Measurements from ENCODE around the gene IL17REL.

The IL17REL gene

DNA sequence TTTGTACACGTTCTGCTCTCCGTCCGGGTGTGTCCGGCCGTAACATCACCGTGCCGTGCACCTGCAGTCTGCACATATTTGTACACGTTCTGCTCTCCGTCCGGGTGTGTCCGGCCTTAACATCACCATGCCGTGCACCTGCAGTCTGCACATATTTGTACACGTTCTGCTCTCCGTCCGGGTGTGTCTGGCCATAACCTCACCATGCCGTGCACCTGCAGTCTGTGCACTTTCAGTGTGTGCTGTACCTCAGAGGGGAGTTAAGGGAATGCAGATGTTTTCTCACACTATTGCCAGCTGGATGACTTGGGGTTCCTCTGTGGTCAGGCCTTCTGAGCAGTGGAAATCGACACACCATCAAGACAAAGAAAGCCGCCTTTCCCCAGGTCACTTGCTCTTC lies 41.3 kb upstream of the IL17REL start:
- peaks cover 2% of the 10 kb centered on the region in 2 donors for H3K4me1 ChIP-seq (ENCODE audit: control insufficient read depth in 2 of 2, insufficient read depth in 1 of 2, low read depth in 1 of 2, low read length in 2 of 2)
- peaks cover 0 to 5% of the 10 kb centered on the region in 2 donors for H3K9me3 ChIP-seq (replicated peaks in 1 of 2; ENCODE audit: control insufficient read depth in 2 of 2, insufficient read depth in 1 of 2, low read depth in 1 of 2, low read length in 2 of 2)
- no peaks in the 10 kb centered on the region for H3K36me3 ChIP-seq (replicated peaks in 1 of 2; ENCODE audit: control insufficient read depth in 2 of 2, insufficient read depth in 2 of 2, low read length in 2 of 2)
- no peak overlapping the region for H3K4me2 ChIP-seq (ENCODE audit: insufficient read depth, low read length, poor library complexity, severe bottlenecking)
- H2BK15ac ChIP-seq (ENCODE audit: low read length) = no peak overlapping the region
- no peak overlapping the region for H2AFZ ChIP-seq (ENCODE audit: low read length)
- H3K4me3 ChIP-seq (ENCODE audit: low read length in 2 of 2) = no peak overlapping the region
- no peak for DNase-seq (ENCODE audit: low spot score)
- H2AK5ac ChIP-seq (ENCODE audit: low read depth, low read length) = no peak overlapping the region
- peaks cover 0 to 8% (median 0%) of the 10 kb centered on the region in 3 experiments for H3K27me3 ChIP-seq (ENCODE audit: control insufficient read depth in 3 of 3, insufficient read depth in 3 of 3, low read depth in 1 of 3, low read length in 3 of 3)
- H2BK12ac ChIP-seq (ENCODE audit: low read length) = no peak overlapping the region
- no peak overlapping the region for H3K23ac ChIP-seq (ENCODE audit: low read depth, low read length, poor library complexity)
- no peak overlapping the region for H2BK5ac ChIP-seq (ENCODE audit: low read length)
- H3K18ac ChIP-seq (ENCODE audit: low read length) = no peak overlapping the region
- peaks cover 2% of the 10 kb centered on the region for H3K79me1 ChIP-seq (ENCODE audit: low read depth, low read length)
- no peak overlapping the region for H3K14ac ChIP-seq (ENCODE audit: low read length)
- H3K4ac ChIP-seq (ENCODE audit: low read length) = no peak overlapping the region
- H3K27ac ChIP-seq (replicated peaks; ENCODE audit: low read length) = no peak overlapping the region
- no peak overlapping the region for H4K8ac ChIP-seq (ENCODE audit: low read depth, low read length)
- no peak overlapping the region for H2BK120ac ChIP-seq (ENCODE audit: low read depth, low read length)
- WGBS, 2 donors (ENCODE audit: extremely low coverage in 2 of 2, insufficient read length in 2 of 2, insufficient replicate concordance in 1 of 2) = no CpG with 5 or more reads among the region's 18 CpGs
- H4K91ac ChIP-seq (ENCODE audit: low read depth, low read length, poor library complexity) = no peak overlapping the region
- no peak overlapping the region for H3K9ac ChIP-seq (ENCODE audit: low read depth, low read length, poor library complexity)

GRCh38 chr22:50051930-50052329 lies 39.4 kb upstream of the IL17REL start:
- Histone ChIP-seq H2BK120ac (ENCODE audit: low read depth, low read length) (no peak overlapping the region), H3K4ac (ENCODE audit: low read length) (no peak overlapping the region), H2BK15ac (ENCODE audit: low read length) (no peak overlapping the region), H3K23ac (ENCODE audit: low read depth, low read length, poor library complexity) (no peak overlapping the region), H3K79me1 (ENCODE audit: low read depth, low read length) (peaks cover 2% of the 10 kb centered on the region), H3K36me3 (replicated peaks in 1 of 2; ENCODE audit: control insufficient read depth in 2 of 2, insufficient read depth in 2 of 2, low read length in 2 of 2) (no peaks in the 10 kb centered on the region), H2BK12ac (ENCODE audit: low read length) (no peak overlapping the region), H2BK5ac (ENCODE audit: low read length) (no peak overlapping the region), H3K9ac (ENCODE audit: low read depth, low read length, poor library complexity) (no peak overlapping the region), H4K91ac (ENCODE audit: low read depth, low read length, poor library complexity) (no peak overlapping the region), H3K18ac (ENCODE audit: low read length) (peak overlapping the region; percentile 64), H3K4me2 (ENCODE audit: insufficient read depth, low read length, poor library complexity, severe bottlenecking) (no peak overlapping the region), H2AFZ (ENCODE audit: low read length) (no peak overlapping the region), H3K9me3 (replicated peaks in 1 of 2; ENCODE audit: control insufficient read depth in 2 of 2, insufficient read depth in 1 of 2, low read depth in 1 of 2, low read length in 2 of 2) (peaks cover 0 to 5% of the 10 kb centered on the region in 2 donors), H3K27ac (replicated peaks; ENCODE audit: low read length) (no peak overlapping the region), H3K4me3 (ENCODE audit: low read length in 2 of 2) (no peak overlapping the region), H3K27me3 (ENCODE audit: control insufficient read depth in 3 of 3, insufficient read depth in 3 of 3, low read depth in 1 of 3, low read length in 3 of 3) (peaks cover 0 to 7% (median 0%) of the 10 kb centered on the region in 3 experiments), H3K4me1 (ENCODE audit: control insufficient read depth in 2 of 2, insufficient read depth in 1 of 2, low read depth in 1 of 2, low read length in 2 of 2) (peaks cover 0 to 2% of the 10 kb centered on the region in 2 donors), H2AK5ac (ENCODE audit: low read depth, low read length) (peak overlapping the region; percentile 45), H4K8ac (ENCODE audit: low read depth, low read length) (no peak overlapping the region), H3K14ac (ENCODE audit: low read length) (no peak overlapping the region)
- DNase-seq (ENCODE audit: low spot score) = no peak
- no CpG with 5 or more reads among the region's 18 CpGs for WGBS, 2 donors (ENCODE audit: extremely low coverage in 2 of 2, insufficient read length in 2 of 2, insufficient replicate concordance in 1 of 2)

- Histone ChIP-seq H2BK120ac (ENCODE audit: low read depth, low read length) (no peak overlapping the region), H3K4ac (ENCODE audit: low read length) (peak overlapping the region; percentile 37), H3K4me3 (ENCODE audit: low read length in 2 of 2) (no peak overlapping the region), H3K9me3 (replicated peaks in 1 of 2; ENCODE audit: control insufficient read depth in 2 of 2, insufficient read depth in 1 of 2, low read depth in 1 of 2, low read length in 2 of 2) (peaks cover 0 to 5% of the 10 kb centered on the region in 2 donors), H2BK5ac (ENCODE audit: low read length) (no peak overlapping the region), H3K79me1 (ENCODE audit: low read depth, low read length) (peaks cover 4% of the 10 kb centered on the region), H4K91ac (ENCODE audit: low read depth, low read length, poor library complexity) (no peak overlapping the region), H3K23ac (ENCODE audit: low read depth, low read length, poor library complexity) (no peak overlapping the region), H2BK12ac (ENCODE audit: low read length) (no peak overlapping the region), H3K27ac (replicated peaks; ENCODE audit: low read length) (no peak overlapping the region), H2AFZ (ENCODE audit: low read length) (no peak overlapping the region), H3K27me3 (ENCODE audit: control insufficient read depth in 3 of 3, insufficient read depth in 3 of 3, low read depth in 1 of 3, low read length in 3 of 3) (peaks cover 0 to 8% (median 0%) of the 10 kb centered on the region in 3 experiments), H3K4me2 (ENCODE audit: insufficient read depth, low read length, poor library complexity, severe bottlenecking) (no peak overlapping the region), H4K8ac (ENCODE audit: low read depth, low read length) (no peak overlapping the region), H2BK15ac (ENCODE audit: low read length) (peak overlapping the region; percentile 27), H2AK5ac (ENCODE audit: low read depth, low read length) (no peak overlapping the region), H3K14ac (ENCODE audit: low read length) (peak overlapping the region; percentile 64), H3K9ac (ENCODE audit: low read depth, low read length, poor library complexity) (peak overlapping the region; percentile 15), H3K18ac (ENCODE audit: low read length) (peak overlapping the region; percentile 77), H3K36me3 (replicated peaks in 1 of 2; ENCODE audit: control insufficient read depth in 2 of 2, insufficient read depth in 2 of 2, low read length in 2 of 2) (no peaks in the 10 kb centered on the region), H3K4me1 (ENCODE audit: control insufficient read depth in 2 of 2, insufficient read depth in 1 of 2, low read depth in 1 of 2, low read length in 2 of 2) (peaks cover 0 to 2% of the 10 kb centered on the region in 2 donors)
- WGBS, 2 donors (ENCODE audit: extremely low coverage in 2 of 2, insufficient read length in 2 of 2, insufficient replicate concordance in 1 of 2) = no CpG with 5 or more reads among the region's 36 CpGs
- DNase-seq (ENCODE audit: low spot score) = no peak
These were observed 37.0 kb upstream of the IL17REL start for GRCh38 chr22:50049299-50050195.

- no peak overlapping the region for H2AFZ ChIP-seq (ENCODE audit: low read length)
- no peak overlapping the region for H2BK120ac ChIP-seq (ENCODE audit: low read depth, low read length)
- peaks cover 0 to 4% of the 10 kb centered on the region in 2 donors for H3K9me3 ChIP-seq (replicated peaks in 1 of 2; ENCODE audit: control insufficient read depth in 2 of 2, insufficient read depth in 1 of 2, low read depth in 1 of 2, low read length in 2 of 2)
- H2AK5ac ChIP-seq (ENCODE audit: low read depth, low read length) = peak overlapping the region; percentile 21
- no CpG with 5 or more reads among the region's 17 CpGs for WGBS, 2 donors (ENCODE audit: extremely low coverage in 2 of 2, insufficient read length in 2 of 2, insufficient replicate concordance in 1 of 2)
- no peak overlapping the region for H4K91ac ChIP-seq (ENCODE audit: low read depth, low read length, poor library complexity)
- peak overlapping the region; percentile 37 for H3K4ac ChIP-seq (ENCODE audit: low read length)
- H3K79me1 ChIP-seq (ENCODE audit: low read depth, low read length) = peaks cover 4% of the 10 kb centered on the region
- H2BK5ac ChIP-seq (ENCODE audit: low read length) = no peak overlapping the region
- H3K27ac ChIP-seq (replicated peaks; ENCODE audit: low read length) = no peak overlapping the region
- no peak overlapping the region for H3K4me3 ChIP-seq (ENCODE audit: low read length in 2 of 2)
- H3K14ac ChIP-seq (ENCODE audit: low read length) = peak overlapping the region; percentile 47
- no peaks in the 10 kb centered on the region for H3K36me3 ChIP-seq (replicated peaks in 1 of 2; ENCODE audit: control insufficient read depth in 2 of 2, insufficient read depth in 2 of 2, low read length in 2 of 2)
- no peak overlapping the region for H2BK12ac ChIP-seq (ENCODE audit: low read length)
- no peak overlapping the region for H4K8ac ChIP-seq (ENCODE audit: low read depth, low read length)
- H3K27me3 ChIP-seq (ENCODE audit: control insufficient read depth in 3 of 3, insufficient read depth in 3 of 3, low read depth in 1 of 3, low read length in 3 of 3) = peaks cover 0 to 8% (median 0%) of the 10 kb centered on the region in 3 experiments
- H3K4me2 ChIP-seq (ENCODE audit: insufficient read depth, low read length, poor library complexity, severe bottlenecking) = no peak overlapping the region
- DNase-seq (ENCODE audit: low spot score) = no peak
- no peak overlapping the region for H2BK15ac ChIP-seq (ENCODE audit: low read length)
- no peak overlapping the region for H3K9ac ChIP-seq (ENCODE audit: low read depth, low read length, poor library complexity)
- H3K18ac ChIP-seq (ENCODE audit: low read length) = peak overlapping the region; percentile 76
- H3K23ac ChIP-seq (ENCODE audit: low read depth, low read length, poor library complexity) = no peak overlapping the region
- peaks cover 0 to 2% of the 10 kb centered on the region in 2 donors for H3K4me1 ChIP-seq (ENCODE audit: control insufficient read depth in 2 of 2, insufficient read depth in 1 of 2, low read depth in 1 of 2, low read length in 2 of 2)
These were observed 36.3 kb upstream of the IL17REL start for GRCh38 chr22:50048836-50049235.

All from neuronal stem cell (in vitro differentiated cells).